GM21529 (cell line): Measurements from ENCODE around the gene PDE3A.
"Not testable (repeated sequence)": the region's sequence is repeated elsewhere in the genome, so short reads cannot be mapped to it uniquely, and the experiment has no call there.

ENCODE experiments used
- ATAC-seq: cut with Tn5 transposase; IDR thresholded peaks from one replicate; pipeline ENCODE4 v1.9.1; 2021; ENCODE audit not compliant: unreplicated experiment

PDE3A gene

DNA sequence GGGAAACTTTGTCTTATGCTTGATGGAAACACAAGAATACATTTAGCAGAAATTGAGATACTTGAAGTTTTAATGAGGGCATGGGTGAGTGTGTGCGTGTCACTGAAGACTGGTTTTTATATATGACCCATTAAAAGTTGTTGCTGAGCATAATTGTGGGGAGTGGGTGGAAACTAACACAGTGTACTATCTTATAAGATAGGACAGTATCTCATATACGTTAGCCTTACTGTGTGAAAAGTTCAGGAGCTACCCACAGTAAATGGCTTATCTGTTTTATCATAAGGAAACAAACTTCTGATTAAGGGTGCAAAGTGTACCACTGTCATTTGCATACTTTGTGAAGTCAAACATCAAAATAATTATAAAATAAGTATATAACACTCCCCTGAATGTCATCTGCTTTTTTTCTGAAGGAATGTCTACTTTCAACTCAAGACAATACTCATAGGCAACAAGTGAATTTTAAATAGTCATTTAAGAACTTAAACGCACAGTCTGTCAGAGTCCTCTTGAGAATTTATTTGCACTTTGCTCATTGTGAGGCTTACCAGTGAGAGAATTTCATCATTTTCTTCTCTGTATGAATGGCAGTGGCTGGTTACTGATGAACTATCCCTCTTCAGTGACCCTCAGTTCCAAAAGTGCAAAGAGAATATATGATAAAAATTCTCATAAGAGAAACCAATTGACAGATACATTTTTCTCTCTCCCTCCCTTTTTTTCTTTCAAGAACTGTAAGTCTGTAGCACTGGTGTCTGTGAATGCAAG, 4.2 kb downstream of the PDE3A start:
- no peak for ATAC-seq

DNA sequence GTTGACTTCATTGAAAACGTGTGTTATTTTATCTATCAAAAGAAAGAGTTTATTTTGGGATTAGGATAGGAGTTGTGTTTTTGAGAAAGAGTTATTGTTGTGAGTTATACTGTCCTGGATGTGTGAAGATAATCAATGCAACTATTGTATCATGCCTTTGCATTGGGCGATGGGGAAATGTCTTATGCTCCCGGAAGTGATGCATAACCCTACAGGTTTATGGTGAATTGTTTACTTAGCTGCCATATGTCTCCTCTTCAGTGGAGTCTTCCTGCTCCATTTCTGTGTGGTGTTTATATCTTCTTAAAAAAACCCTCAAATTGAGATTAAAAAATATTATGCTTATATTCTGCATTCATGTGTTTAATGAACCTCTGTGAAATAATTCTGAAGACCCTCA, 6.5 kb downstream of the PDE3A start:
- no peak for ATAC-seq

DNA sequence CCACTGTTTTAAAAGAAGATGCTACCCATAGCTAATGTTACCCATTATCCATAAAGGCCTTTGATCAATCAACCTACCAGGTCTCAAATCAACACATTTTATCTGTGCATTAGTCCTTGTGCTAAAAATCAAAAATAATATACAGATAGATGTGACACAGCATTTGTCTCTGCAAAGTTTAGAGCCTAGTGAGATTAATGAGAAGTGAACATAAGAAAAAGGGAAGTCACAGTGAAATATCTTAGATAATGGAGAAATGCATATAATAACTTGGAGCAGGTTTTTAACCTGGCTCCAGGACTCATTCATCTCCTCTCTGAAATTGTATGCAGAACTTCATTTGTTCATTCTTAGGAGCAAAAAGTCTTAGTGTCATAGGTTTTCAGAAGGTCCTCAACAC, 7.2 kb downstream of the PDE3A start:
- ATAC-seq, result no peak

GRCh38 chr12:20376984-20377383, 8.6 kb downstream of the PDE3A start:
- no peak for ATAC-seq

DNA sequence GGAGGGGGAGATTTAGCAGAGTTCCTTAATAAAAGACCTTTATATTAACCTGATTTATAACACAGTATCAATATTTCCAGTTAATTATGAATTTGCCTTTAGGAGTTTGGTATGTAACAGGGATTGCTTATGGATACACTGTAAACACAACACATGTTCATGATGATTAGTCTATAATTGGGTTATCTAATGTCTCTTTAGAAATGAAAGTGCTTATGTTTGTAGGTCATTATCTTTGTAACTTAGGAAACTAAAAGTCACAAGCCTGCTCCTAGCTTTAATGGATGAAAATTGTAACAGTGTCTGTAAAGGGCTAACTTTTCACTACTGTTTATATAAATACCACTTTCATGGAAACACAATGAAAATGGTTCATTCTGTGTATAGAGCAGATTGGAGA, 9.4 kb downstream of the PDE3A start:
- no peak for ATAC-seq

DNA sequence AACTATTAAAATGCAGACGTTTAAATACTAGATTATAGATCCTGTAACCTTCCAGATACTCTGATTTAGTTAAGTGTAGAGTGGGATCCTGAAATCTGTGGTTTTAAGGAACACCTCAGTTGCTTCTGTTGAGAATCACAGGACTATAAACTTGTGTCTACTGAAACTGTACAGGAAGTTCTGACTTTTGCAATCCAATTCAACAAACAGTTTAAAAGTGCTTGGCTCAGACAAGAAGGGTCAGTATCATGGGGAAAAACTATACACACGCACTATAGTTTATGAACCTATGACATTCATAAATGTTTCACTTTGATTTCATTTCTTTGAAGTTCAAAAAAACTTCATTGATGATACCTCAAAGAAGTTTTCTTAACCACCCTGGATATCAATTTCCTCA, 13.8 kb downstream of the PDE3A start:
- no peak for ATAC-seq

DNA sequence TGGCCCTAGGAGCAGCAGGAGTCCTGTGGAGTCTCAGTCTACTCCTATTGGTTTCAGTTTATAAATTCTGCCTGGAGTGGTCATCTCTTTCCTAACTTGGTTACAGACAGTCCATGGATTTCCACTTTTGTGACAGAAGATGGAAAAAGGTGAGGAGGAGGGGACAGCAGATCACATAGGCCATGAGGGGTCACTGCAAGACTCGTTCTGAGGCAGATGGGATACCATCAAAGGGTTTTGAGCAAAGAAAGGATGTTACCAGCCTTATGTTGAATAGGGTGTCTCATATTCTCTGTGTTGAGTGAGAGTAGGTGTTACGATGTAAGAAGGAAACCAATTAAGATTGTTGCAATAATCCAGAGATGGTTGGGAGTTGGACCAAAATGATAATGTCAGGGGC, 15.3 kb downstream of the PDE3A start:
- no peak for ATAC-seq

- not testable (repeated sequence) for ATAC-seq
These were observed 16.5 kb downstream of the PDE3A start for GRCh38 chr12:20384836-20385235.

GRCh38 chr12:20390846-20391245, 22.5 kb downstream of the PDE3A start:
- ATAC-seq, result no peak

GRCh38 chr12:20392339-20392738, 24.0 kb downstream of the PDE3A start:
- no peak for ATAC-seq

GRCh38 chr12:20393707-20394106, 25.4 kb downstream of the PDE3A start:
- no peak for ATAC-seq

- ATAC-seq, result no peak
These were observed 27.6 kb downstream of the PDE3A start for GRCh38 chr12:20395791-20396550.

GRCh38 chr12:20398686-20399085, 30.3 kb downstream of the PDE3A start:
- no peak for ATAC-seq

GRCh38 chr12:20400003-20400402, 31.7 kb downstream of the PDE3A start:
- no peak for ATAC-seq

- no peak for ATAC-seq
These were observed 34.9 kb downstream of the PDE3A start for GRCh38 chr12:20403230-20403629.

GRCh38 chr12:20404576-20405346, 36.4 kb downstream of the PDE3A start:
- ATAC-seq, result no peak

DNA sequence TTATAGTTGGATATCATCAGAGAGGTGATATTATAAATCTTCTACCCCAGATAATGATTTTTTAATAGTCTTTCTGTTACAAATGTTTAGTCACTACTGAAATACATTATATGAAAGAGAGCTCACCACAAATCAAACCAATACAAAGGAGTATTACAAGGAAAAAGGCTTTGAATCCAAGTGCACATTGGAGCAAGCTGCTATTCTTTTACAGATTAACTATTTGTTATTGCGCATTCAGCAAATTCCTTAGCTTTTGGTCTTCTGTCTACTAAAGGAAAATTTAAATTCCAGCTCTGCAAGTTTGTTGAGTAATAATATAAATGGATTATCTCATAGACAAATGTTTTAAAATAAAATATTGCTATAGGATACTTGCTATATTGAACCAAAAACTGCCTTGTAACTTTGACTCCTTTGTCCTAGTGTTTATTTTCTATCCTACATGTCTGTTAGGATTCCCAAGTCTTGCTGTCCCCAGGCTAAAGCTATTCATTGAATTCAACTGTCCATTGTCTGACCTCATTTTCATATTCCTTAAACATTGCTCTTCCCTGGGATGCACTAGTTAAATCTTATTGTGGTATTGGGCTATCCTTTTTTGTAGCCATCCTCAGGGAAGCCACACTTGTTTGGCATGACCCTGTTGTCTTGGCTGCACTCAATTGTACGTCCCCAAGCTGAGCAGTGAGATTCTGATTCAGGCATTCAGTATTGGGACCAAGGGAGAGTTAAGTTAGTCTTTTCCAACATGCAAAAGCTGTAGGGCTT, 41.5 kb downstream of the PDE3A start:
- no peak for ATAC-seq

DNA sequence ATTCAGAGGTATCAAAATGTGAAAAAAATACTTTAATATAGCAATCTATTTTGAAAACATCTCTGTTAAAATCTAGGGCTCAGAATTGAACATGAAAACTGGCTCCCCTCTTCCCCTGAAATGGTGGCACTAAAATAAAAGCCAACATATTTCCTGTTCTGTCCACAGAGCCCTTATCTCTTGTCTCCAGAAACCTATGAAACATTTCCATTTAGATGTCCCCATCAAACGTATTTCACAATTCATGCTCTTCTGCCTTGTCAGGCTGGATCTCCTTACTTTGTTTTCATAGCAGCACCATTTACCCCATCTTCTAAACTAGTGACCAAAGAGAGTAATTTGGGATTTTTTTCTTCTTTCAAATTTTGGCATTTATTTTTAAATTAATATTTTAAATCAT, 42.4 kb downstream of the PDE3A start:
- ATAC-seq, result no peak

- ATAC-seq, result no peak
These were observed 43.0 kb downstream of the PDE3A start for GRCh38 chr12:20411345-20411744.

DNA sequence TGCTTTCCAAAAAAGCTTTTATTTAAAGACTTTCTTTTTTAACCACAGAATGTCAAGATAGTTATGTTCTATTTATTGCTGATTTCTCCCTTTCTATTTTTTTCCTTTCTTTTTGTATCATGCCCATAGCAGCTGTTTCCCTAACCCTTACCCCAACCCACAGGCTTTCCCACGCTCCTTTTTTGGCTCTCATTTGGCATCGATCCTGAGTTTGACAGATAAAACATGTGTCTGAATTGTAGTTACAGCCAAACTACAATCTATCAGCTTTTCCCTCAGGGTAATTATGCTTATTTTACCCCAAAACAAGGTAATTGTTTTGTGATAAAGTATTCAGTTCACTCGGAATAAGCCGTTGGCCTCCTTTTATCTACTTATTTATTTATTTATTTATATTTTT, 46.7 kb downstream of the PDE3A start:
- ATAC-seq, result no peak

DNA sequence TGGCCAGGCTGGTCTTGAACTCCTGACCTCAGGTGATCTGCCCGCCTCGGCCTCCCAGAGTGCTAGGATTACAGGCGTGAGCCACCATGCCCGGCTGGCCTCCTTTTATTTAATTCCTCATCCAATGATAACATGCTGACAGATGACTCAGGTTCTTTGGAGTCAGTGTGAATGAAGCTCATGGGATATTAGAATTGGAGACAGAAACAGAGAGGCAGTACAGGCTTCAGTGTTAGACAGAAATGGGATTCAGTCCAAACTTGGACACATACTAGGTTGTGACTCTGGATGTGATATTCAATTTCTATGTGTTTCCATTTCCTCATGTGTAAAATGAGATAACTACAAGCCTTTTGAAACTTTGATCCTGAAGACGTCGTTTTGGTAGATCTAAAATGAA, 47.3 kb downstream of the PDE3A start:
- no peak for ATAC-seq
